ENCODE data around the gene TSPAN17. TPM values are rescaled to one million over a fixed set of nuclear protein-coding genes. Genes with fewer than 3 reads are reported as not detected.
A peak's percentile ranks its signal among the peaks of the same experiment; 100 is the strongest.

Gene TSPAN17
- total RNA-seq, 1 donor from 2014 or later, result 37.5 TPM

GRCh38 chr5:176646049-176646706 lies 1.1 kb upstream of the TSPAN17 start:
- no peak overlapping the region for H3K27ac Mint-ChIP-seq

GRCh38 chr5:176646707-176647029 lies 616 bp upstream of the TSPAN17 start:
- no peak overlapping the region for H3K27ac Mint-ChIP-seq
- no peaks in the 10 kb centered on the region for H3K9me3 Mint-ChIP-seq (ENCODE audit: low read depth)
- no peaks in the 10 kb centered on the region for H3K4me1 Mint-ChIP-seq (ENCODE audit: low read depth)
- peak overlapping the region; percentile 63 for H3K4me3 Mint-ChIP-seq (ENCODE audit: low read depth)
- no peak for DNase-seq (ENCODE audit: low spot score, unreplicated experiment)
- peaks cover 14% of the 10 kb centered on the region for H3K27me3 Mint-ChIP-seq
- peaks cover 2% of the 10 kb centered on the region for H3K36me3 Mint-ChIP-seq (ENCODE audit: insufficient read depth)
- no peak for TF ChIP-seq CTCF (IDR thresholded peaks at IDR 0.05; ENCODE audit: unreplicated experiment)

More at GRCh38 chr5:176646049-176646706, 1.1 kb upstream of the TSPAN17 start:
- H3K4me3 Mint-ChIP-seq (ENCODE audit: low read depth), result no peak overlapping the region
- H3K9me3 Mint-ChIP-seq (ENCODE audit: low read depth), result no peaks in the 10 kb centered on the region
- DNase-seq (ENCODE audit: low spot score, unreplicated experiment), result no peak
- H3K27me3 Mint-ChIP-seq, result peaks cover 14% of the 10 kb centered on the region
- H3K36me3 Mint-ChIP-seq (ENCODE audit: insufficient read depth), result no peaks in the 10 kb centered on the region
- TF ChIP-seq CTCF (IDR thresholded peaks at IDR 0.05; ENCODE audit: unreplicated experiment), result no peak
- H3K4me1 Mint-ChIP-seq (ENCODE audit: low read depth), result no peaks in the 10 kb centered on the region

GRCh38 chr5:176647843-176648473 lies 674 bp downstream of the TSPAN17 start:
- Mint-ChIP-seq H3K9me3 (ENCODE audit: low read depth) (no peaks in the 10 kb centered on the region), H3K4me1 (ENCODE audit: low read depth) (no peaks in the 10 kb centered on the region)
- no peak for DNase-seq (ENCODE audit: low spot score, unreplicated experiment)

GRCh38 chr5:176648474-176649194 lies 1.4 kb downstream of the TSPAN17 start:
- Mint-ChIP-seq H3K9me3 (ENCODE audit: low read depth) (no peaks in the 10 kb centered on the region), H3K36me3 (ENCODE audit: insufficient read depth) (peaks cover 6% of the 10 kb centered on the region), H3K4me1 (ENCODE audit: low read depth) (no peaks in the 10 kb centered on the region)

More at GRCh38 chr5:176647843-176648473, 674 bp downstream of the TSPAN17 start:
- peaks cover 2% of the 10 kb centered on the region for H3K36me3 Mint-ChIP-seq (ENCODE audit: insufficient read depth)
- H3K27ac Mint-ChIP-seq, result peak overlapping the region; percentile 85
- H3K4me3 Mint-ChIP-seq (ENCODE audit: low read depth), result peak overlapping the region; percentile 82
- peaks cover 14% of the 10 kb centered on the region for H3K27me3 Mint-ChIP-seq
- no peak for TF ChIP-seq CTCF (IDR thresholded peaks at IDR 0.05; ENCODE audit: unreplicated experiment)

More at GRCh38 chr5:176648474-176649194, 1.4 kb downstream of the TSPAN17 start:
- no peak for TF ChIP-seq CTCF (IDR thresholded peaks at IDR 0.05; ENCODE audit: unreplicated experiment)
- H3K4me3 Mint-ChIP-seq (ENCODE audit: low read depth), result peak overlapping the region; percentile 82
- no peak for DNase-seq (ENCODE audit: low spot score, unreplicated experiment)
- H3K27ac Mint-ChIP-seq, result no peak overlapping the region
- H3K27me3 Mint-ChIP-seq, result peaks cover 14% of the 10 kb centered on the region

Data from progenitor cell of endocrine pancreas (in vitro differentiated cells).